GM12864 (cell line): ENCODE measurements around the gene RDM1.

Experiments used
- DNase-seq: peaks from one replicate; pipeline ENCODE4 v3.0.0-alpha.2; 2011; ENCODE audit warnings: low read depth
- H3K4me3 ChIP-seq: 2 replicates; pipeline ENCODE4 v1.5.1; 2011; ENCODE audit warnings: mild to moderate bottlenecking, low read depth, low read length, control low read depth
- TF ChIP-seq, protein P1 (sequence below): IDR thresholded peaks from 2 replicates; pipeline ENCODE4 v1.5.1; 2011; ENCODE audit warnings: low read depth, mild to moderate bottlenecking, moderate library complexity, low read length, control low read depth, inconsistent platforms; ENCODE audit errors: missing control alignments

Gene RDM1

GRCh38 chr17:35917519-35918213 is 12.9 kb downstream of the RDM1 start:
- no peak for DNase-seq
- TF ChIP-seq, protein P1, sequence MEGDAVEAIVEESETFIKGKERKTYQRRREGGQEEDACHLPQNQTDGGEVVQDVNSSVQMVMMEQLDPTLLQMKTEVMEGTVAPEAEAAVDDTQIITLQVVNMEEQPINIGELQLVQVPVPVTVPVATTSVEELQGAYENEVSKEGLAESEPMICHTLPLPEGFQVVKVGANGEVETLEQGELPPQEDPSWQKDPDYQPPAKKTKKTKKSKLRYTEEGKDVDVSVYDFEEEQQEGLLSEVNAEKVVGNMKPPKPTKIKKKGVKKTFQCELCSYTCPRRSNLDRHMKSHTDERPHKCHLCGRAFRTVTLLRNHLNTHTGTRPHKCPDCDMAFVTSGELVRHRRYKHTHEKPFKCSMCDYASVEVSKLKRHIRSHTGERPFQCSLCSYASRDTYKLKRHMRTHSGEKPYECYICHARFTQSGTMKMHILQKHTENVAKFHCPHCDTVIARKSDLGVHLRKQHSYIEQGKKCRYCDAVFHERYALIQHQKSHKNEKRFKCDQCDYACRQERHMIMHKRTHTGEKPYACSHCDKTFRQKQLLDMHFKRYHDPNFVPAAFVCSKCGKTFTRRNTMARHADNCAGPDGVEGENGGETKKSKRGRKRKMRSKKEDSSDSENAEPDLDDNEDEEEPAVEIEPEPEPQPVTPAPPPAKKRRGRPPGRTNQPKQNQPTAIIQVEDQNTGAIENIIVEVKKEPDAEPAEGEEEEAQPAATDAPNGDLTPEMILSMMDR: no peak
- no peak overlapping the region for H3K4me3 ChIP-seq

DNA sequence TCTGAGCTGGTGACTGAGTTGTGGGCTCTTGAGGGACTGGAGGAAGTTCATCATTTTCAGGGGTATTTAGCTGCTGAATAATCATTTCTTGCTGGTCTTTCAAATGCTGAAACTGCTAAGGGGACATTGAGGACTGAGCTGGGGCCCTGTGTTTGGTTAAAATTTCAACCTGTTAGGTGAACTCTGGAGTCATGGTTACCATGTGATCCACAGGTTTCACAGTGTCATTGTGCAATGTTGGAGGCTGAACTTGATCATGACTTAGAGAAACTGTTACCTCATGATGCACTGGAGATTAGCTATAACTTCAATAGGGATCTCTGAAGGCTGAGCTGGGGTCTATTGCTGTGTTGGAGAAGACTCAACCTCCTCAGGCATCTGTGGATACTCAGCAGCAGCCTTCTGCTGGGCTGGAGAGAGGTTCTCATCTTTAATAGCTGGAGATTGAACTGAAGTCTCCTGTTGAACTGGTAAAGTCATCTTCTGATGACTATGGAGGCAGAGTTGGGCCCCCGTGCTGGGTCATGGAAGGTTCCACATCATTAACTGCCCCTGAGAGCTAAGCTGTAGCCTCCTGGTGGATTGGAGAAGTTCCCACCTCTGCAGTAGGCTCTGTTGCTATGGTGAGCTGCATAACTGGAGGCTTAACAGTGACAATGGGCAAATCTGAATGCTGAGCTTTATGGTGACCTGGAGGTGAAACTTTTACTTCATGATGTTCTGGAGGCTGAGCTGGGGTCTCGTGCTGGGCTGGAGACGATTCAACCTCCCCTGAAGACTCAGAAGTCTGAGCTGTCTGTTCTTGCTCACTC is 15.2 kb downstream of the RDM1 start:
- TF ChIP-seq, protein P1: no peak
- H3K4me3 ChIP-seq: no peak overlapping the region
- DNase-seq: no peak

DNA sequence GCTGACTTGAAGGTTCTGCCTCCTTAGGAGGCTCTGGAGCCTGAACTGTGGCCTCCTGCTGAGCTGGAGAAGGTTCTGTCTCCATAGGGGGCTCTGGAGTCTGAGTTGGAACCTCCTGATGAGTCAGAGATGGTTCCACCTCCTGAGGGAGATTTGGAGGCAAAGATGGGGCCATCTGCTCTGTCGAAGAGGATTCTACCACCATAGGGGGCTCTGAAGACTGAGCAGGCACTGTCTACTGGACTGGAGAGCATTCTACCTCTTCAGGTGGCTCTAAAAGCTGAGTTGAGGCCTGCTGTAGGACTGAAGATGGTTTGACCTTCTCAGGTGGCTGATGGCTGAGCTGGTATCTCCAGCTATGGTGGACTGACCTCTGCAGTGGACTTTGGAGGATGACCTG is 16.2 kb downstream of the RDM1 start:
- TF ChIP-seq, protein P1: no peak
- H3K4me3 ChIP-seq: no peak overlapping the region
- no peak for DNase-seq

GRCh38 chr17:35913609-35914008 is 17.0 kb downstream of the RDM1 start:
- H3K4me3 ChIP-seq: no peak overlapping the region
- TF ChIP-seq, protein P1: no peak
- DNase-seq: no peak

GRCh38 chr17:35912942-35913341 is 17.6 kb downstream of the RDM1 start:
- no peak for DNase-seq
- TF ChIP-seq, protein P1: no peak
- H3K4me3 ChIP-seq: no peak overlapping the region

DNA sequence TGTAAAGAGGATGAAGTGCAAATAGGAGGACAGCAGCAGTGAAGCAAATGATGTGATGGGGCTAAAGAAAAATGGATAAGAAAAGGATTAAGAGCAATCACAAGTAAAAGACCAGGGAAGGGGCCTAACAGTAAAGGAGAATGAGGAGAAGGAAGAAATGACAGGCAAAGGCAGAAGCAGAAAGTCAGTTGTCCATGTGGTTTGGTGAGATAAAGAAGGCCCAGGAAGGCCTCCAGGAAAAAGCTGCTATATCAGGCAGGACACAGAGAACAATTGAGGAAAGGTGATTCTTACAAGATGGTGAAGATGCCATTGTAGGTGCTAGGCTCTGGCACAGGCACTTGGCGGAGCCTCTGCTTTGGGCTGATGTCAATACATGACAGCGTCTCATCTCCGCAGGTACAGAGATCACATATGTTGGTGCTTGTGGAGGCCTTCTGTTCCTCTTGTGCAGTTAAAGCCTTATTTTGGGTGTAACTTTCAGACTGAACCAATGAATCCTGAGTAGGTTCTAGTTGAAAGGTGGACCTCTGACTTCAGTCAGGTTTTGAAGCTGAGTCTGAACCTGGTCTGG is 18.1 kb downstream of the RDM1 start:
- no peak overlapping the region for H3K4me3 ChIP-seq
- no peak for DNase-seq
- TF ChIP-seq, protein P1: no peak
